IPS DF 6.9 (cell line): ENCODE results near the gene SCFD2.

Experiments used
- DNase-seq: peaks from one replicate; pipeline ENCODE4 v3.0.0-alpha.2; 2013; ENCODE audit warnings: low read depth, low spot score
- H3K27ac ChIP-seq: one replicate; pipeline ENCODE4 v1.5.1; 2013; ENCODE audit warnings: low read length, control low read depth
- H3K27me3 ChIP-seq: 2 replicates; pipeline ENCODE4 v1.6.1; 2013; ENCODE audit warnings: mild to moderate bottlenecking, low read length; ENCODE audit not compliant: control insufficient read depth, insufficient read depth
- H3K36me3 ChIP-seq: 2 replicates; pipeline ENCODE4 v1.6.1; 2013; ENCODE audit warnings: low read length; ENCODE audit not compliant: control insufficient read depth, insufficient read depth
- H3K4me1 ChIP-seq: 2 replicates; pipeline ENCODE4 v1.6.1; 2013; ENCODE audit warnings: low read length; ENCODE audit not compliant: control insufficient read depth, insufficient read depth
- H3K4me3 ChIP-seq: 2 replicates; pipeline ENCODE4 v1.5.1; 2013; ENCODE audit warnings: mild to moderate bottlenecking, low read length
- H3K9me3 ChIP-seq: 2 replicates; pipeline ENCODE4 v1.6.1; 2013; ENCODE audit warnings: low read length, inconsistent platforms; ENCODE audit not compliant: control insufficient read depth, insufficient read depth
- WGBS: extraction: QIAGEN DNeasy Blood & Tissue Kit; methylation state at CpG from one replicate; pipeline ENCODE4 v1.1.7; 2013; ENCODE audit warnings: mixed read lengths, missing lambda C conversion rate; ENCODE audit not compliant: insufficient read length, insufficient coverage; 5-methylcytosine and 5-hydroxymethylcytosine counted together

The SCFD2 gene

DNA sequence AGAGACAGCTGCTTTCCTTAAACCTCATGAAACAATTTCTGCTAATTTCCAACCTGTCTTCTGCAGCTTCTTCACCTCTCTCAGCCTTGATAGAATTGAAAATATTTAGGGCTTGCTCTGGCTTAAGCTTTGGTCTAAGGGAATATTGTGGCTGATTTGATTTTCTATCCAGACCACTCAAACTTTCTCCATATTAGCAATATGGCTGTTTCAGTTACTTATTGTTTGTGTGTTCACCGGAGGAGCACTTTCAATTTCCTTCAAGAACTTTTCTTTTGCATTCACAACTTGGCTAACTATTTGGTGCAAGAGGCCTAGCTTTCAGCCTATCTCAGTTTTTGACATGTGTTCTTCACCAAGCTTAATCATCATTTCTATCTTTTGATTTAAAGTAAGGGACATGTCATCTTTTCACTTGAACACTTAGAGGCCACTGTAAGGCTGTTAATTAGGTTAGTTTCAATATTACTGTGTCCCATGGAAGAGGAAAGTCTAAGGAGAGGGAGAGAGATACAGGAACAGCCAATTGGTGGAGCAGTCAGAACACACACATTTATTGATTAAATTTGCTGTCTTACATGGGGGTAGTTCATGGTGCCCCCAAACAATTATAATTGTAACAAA is 290.6 kb downstream of the SCFD2 start:
- no CpG with 5 or more reads among the region's 1 CpG for WGBS
- DNase-seq, result no peak
- no peaks in the 10 kb centered on the region for H3K36me3 ChIP-seq
- no peak overlapping the region for H3K27ac ChIP-seq
- H3K4me1 ChIP-seq, result peaks cover 3% of the 10 kb centered on the region; the same call in 1 of the 2 replicates
- H3K4me3 ChIP-seq, result no peak overlapping the region
- no peaks in the 10 kb centered on the region for H3K9me3 ChIP-seq
- no peaks in the 10 kb centered on the region for H3K27me3 ChIP-seq

GRCh38 chr4:53068755-53069330 is 297.0 kb downstream of the SCFD2 start:
- no CpG with 5 or more reads among the region's 3 CpGs for WGBS
- Histone ChIP-seq H3K9me3 (no peaks in the 10 kb centered on the region), H3K27ac (no peak overlapping the region), H3K36me3 (no peaks in the 10 kb centered on the region), H3K27me3 (no peaks in the 10 kb centered on the region), H3K4me3 (no peak overlapping the region), H3K4me1 (no peaks in the 10 kb centered on the region)
- no peak for DNase-seq

DNA sequence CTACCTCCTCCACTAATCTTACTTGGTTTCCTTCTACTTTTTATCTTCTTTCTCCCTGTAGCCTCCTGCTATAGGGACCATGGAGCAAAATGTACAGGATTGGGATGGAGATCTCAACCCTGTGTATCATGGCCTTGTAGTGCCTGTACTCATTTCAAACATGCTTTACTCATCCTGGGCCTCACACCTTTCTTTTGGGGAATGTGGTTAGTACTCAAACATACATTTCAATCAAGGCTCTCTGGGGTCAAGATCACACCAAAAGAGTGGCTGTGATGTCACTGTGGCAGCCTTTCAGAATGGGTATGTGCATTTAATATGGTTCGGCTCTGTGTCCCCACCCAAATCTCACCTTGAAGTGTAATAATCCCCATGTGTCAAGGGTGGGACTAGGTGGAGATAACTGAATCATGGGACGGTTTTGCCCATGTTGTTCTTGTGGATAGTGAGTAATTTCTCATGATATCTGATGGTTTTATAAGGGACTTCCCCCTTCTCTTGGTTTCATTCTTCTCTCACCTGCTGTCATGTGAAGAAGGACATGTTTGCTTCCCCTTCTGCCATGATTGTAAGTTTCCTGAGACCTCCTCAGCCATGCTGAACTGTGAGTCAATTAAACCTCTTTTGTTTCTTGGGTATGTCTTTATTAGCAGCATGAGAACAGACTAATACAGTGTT is 298.6 kb downstream of the SCFD2 start:
- H3K4me1 ChIP-seq, result no peaks in the 10 kb centered on the region
- DNase-seq, result no peak
- H3K27me3 ChIP-seq, result no peaks in the 10 kb centered on the region
- H3K9me3 ChIP-seq, result no peaks in the 10 kb centered on the region
- H3K27ac ChIP-seq, result no peak overlapping the region
- no peaks in the 10 kb centered on the region for H3K36me3 ChIP-seq
- H3K4me3 ChIP-seq, result no peak overlapping the region
- WGBS, result no CpG with 5 or more reads among the region's 2 CpGs

DNA sequence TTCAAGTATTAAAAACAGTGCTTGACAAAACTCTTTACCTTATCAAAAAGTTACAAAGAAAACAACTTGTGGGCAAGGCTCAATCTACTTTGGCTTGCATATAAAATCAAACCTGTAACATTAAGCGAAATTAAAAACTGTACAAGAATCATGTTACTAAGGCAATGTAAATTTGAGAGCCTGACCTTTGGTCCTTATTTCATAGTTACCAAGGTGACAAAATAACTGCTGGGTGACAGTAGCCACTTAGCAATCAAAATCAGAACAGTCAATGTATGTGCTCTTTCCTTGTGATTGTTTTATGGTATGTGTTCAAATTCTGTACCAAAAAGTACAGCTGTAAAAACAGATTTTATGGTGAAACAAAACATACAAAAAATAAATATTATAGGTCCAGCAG is 299.7 kb downstream of the SCFD2 start:
- no peak overlapping the region for H3K27ac ChIP-seq
- H3K4me1 ChIP-seq, result no peaks in the 10 kb centered on the region
- no peaks in the 10 kb centered on the region for H3K9me3 ChIP-seq
- H3K36me3 ChIP-seq, result no peaks in the 10 kb centered on the region
- DNase-seq, result no peak
- H3K4me3 ChIP-seq, result no peak overlapping the region
- no peaks in the 10 kb centered on the region for H3K27me3 ChIP-seq
- WGBS, result no CpG with 5 or more reads among the region's 1 CpG

GRCh38 chr4:53064609-53065008 is 301.3 kb downstream of the SCFD2 start:
- H3K27ac ChIP-seq, result no peak overlapping the region
- no peak for DNase-seq
- no CpG with 5 or more reads among the region's 1 CpG for WGBS
- H3K4me1 ChIP-seq, result no peaks in the 10 kb centered on the region
- no peaks in the 10 kb centered on the region for H3K27me3 ChIP-seq
- no peaks in the 10 kb centered on the region for H3K9me3 ChIP-seq
- no peak overlapping the region for H3K4me3 ChIP-seq
- no peaks in the 10 kb centered on the region for H3K36me3 ChIP-seq

GRCh38 chr4:53061091-53061850 is 304.6 kb downstream of the SCFD2 start:
- Histone ChIP-seq H3K4me3 (no peak overlapping the region), H3K27me3 (no peaks in the 10 kb centered on the region), H3K36me3 (no peaks in the 10 kb centered on the region), H3K27ac (no peak overlapping the region), H3K9me3 (no peaks in the 10 kb centered on the region), H3K4me1 (no peaks in the 10 kb centered on the region)
- no CpG with 5 or more reads among the region's 8 CpGs for WGBS
- no peak for DNase-seq

DNA sequence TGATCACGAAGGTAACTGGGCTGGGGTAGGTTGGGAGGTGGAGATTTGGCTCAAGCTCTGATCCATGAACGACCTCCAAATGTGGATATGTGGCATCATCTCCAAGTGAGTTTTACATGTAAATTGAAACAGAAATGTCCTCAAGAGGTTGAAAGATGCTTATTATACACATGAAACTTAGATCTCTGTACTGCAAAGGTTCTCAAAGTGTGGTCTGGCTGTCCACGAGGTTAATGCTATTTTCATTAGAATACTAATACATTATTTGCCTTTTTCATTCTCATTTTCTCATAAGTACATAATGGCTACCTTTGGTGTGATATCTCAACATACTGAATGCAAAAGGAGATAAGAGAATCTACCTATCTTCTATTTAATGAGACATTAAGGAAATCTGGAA is 305.6 kb downstream of the SCFD2 start:
- H3K27ac ChIP-seq, result no peak overlapping the region
- H3K27me3 ChIP-seq, result no peaks in the 10 kb centered on the region
- no CpG with 5 or more reads among the region's 3 CpGs for WGBS
- H3K36me3 ChIP-seq, result no peaks in the 10 kb centered on the region
- H3K9me3 ChIP-seq, result no peaks in the 10 kb centered on the region
- no peaks in the 10 kb centered on the region for H3K4me1 ChIP-seq
- no peak overlapping the region for H3K4me3 ChIP-seq
- DNase-seq, result no peak

DNA sequence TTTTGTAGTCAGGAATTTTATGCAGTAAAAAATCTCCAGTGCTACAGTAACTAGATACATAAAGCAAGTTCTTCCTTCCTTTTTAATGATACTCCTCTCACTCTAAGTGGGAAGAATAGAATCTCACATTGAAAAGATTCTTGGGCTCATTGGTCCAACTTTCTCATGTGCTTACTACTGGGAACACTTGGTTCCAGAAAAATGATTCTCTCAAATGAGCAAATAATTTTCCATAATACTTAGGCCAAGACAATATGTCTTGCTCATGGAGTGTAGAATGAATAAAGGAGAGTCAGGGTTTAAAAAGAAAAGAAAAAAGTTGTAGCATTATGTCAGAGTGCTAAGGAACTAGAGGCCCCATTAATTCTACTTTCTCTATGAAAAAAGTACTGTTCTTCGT is 306.0 kb downstream of the SCFD2 start:
- no peaks in the 10 kb centered on the region for H3K27me3 ChIP-seq
- H3K36me3 ChIP-seq, result no peaks in the 10 kb centered on the region
- WGBS, result no CpG with 5 or more reads among the region's 1 CpG
- no peaks in the 10 kb centered on the region for H3K4me1 ChIP-seq
- no peak for DNase-seq
- no peak overlapping the region for H3K4me3 ChIP-seq
- H3K9me3 ChIP-seq, result no peaks in the 10 kb centered on the region
- H3K27ac ChIP-seq, result no peak overlapping the region

DNA sequence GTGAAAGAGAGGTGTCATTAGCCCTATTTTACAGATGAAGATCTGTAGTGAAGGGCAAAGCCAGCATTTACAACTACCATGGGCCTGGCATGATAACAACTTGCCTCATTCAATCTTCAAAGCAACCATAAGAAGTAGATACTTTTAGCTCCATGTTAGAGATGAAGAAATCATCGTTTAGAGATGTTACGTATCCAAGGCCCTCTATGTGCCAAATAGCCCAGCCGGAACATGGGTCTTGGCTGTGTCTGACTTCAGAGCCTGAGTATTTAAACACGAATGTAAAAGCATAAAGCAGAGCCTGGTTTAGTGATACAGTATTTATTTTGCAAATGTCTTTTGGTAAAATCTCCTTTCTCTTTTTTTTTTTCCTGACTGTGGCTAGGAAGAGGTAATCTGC is 306.6 kb downstream of the SCFD2 start:
- Histone ChIP-seq H3K27me3 (no peaks in the 10 kb centered on the region), H3K4me3 (no peak overlapping the region), H3K27ac (no peak overlapping the region), H3K9me3 (no peaks in the 10 kb centered on the region), H3K4me1 (no peaks in the 10 kb centered on the region), H3K36me3 (no peaks in the 10 kb centered on the region)
- WGBS, result no CpG with 5 or more reads among the region's 4 CpGs
- no peak for DNase-seq

DNA sequence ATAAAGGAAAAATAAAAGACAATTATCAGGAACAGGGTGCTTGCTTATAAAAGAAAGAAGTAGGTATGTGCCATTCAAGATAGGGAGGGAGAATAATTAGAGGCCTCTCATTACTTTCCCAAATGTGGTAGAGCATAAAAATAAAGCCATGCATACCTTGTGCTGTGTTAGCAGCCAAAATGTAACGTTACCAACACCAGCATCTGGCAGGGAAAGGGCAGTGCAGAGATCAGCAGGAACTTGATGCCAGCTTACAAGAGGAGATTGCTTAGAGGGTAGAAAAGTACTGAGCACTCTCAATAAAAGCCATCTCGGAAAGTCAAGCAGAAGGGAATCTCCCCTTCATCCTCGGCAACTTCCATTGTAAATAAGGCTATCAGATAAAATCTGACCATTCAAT is 308.2 kb downstream of the SCFD2 start:
- no CpG with 5 or more reads among the region's 3 CpGs for WGBS
- Histone ChIP-seq H3K4me3 (no peak overlapping the region), H3K27me3 (no peaks in the 10 kb centered on the region), H3K27ac (no peak overlapping the region), H3K36me3 (no peaks in the 10 kb centered on the region), H3K4me1 (no peaks in the 10 kb centered on the region), H3K9me3 (no peaks in the 10 kb centered on the region)
- DNase-seq, result no peak
